ENCODE data around the gene ZC3H12C.

The ZC3H12C gene

DNA sequence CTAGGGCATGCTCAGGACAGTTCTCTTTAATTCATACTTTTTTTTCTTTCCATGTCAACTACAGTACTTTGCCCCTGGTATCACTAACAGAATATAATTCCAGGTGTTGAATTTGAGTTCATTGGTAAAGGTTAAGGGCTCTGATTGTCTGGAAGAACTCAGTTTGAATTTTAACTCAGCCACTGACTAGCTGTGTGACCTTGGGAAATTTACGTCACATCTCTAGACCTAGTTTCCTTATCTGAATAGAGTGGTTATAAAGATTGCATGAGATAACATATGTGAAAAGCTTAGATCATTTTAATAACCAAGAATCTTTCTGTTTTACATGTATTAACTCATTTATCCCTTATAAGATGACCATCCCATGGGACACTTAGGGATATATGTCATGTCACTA is 15.8 kb upstream of the ZC3H12C start:
- no peak for DNase-seq

DNA sequence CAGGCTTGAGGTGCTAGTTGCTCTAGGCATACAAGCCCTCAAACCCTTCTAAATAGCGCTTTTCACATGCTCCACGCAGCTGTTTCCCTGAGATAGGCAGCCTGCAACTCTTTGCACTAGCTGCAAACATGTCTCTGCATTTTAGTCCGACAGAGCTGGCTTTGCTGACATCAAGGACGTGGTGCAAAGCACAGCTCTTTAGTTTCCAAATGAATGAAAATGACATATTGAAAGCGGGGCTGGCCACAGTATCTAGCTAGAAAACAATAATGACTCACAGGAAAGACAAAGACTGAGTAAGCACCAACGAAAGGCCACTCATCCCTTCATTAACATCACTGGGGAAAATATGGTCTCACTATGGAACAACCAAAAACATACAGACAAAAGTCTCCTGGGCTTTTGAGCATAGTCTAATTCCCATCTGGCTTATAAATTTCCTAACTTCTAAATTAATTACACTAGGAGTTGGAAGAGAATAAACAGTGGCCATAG is 15.3 kb upstream of the ZC3H12C start:
- DNase-seq: no peak

DNA sequence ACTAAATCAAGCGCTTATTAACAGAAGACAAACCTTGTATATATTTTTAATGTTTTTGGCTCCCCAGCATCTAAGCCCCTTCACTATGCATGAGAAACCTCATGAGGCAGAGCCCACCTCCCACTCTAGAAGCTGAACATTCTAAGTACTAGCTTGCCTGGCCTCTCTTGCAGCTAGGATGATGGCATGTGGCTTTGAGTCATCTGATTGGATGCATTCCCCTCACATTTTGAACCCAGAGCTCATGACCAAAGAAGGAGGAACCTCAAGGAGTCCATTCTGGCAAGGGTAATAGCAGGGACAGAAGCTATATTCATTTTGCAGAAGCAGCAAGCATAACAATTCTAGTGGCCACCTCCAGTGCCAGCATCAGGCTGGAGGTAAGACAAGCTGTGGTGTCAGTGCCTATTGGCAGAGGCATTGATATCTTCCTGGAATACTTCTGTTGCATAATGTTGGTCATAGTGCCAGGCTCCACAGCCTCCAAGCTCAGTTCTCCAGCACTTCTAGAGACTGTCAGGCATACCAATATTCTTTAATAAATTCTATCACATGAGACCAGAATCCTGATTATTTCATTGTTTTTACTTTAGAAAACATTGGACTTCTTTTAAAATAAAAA is 14.2 kb upstream of the ZC3H12C start:
- DNase-seq: no peak

DNA sequence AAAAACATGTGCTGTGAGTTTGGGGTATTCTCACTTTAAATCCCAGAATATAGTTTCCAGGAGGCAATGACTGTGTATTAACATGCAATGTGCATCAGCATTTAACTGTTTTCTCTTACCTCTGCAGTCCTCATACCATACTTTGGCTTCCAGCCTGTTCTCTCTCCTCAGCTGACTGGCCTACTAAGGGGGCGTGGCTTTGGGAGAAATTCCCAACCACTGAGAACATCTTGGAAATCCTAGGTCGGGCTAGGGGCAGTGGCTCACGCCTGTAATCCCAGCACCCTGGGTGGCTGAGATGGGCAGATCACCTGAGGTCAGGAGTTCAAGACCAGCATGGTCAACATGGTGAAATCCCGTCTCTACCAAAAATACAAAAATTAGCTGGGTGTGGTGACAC is 13.5 kb upstream of the ZC3H12C start:
- DNase-seq: no peak

DNA sequence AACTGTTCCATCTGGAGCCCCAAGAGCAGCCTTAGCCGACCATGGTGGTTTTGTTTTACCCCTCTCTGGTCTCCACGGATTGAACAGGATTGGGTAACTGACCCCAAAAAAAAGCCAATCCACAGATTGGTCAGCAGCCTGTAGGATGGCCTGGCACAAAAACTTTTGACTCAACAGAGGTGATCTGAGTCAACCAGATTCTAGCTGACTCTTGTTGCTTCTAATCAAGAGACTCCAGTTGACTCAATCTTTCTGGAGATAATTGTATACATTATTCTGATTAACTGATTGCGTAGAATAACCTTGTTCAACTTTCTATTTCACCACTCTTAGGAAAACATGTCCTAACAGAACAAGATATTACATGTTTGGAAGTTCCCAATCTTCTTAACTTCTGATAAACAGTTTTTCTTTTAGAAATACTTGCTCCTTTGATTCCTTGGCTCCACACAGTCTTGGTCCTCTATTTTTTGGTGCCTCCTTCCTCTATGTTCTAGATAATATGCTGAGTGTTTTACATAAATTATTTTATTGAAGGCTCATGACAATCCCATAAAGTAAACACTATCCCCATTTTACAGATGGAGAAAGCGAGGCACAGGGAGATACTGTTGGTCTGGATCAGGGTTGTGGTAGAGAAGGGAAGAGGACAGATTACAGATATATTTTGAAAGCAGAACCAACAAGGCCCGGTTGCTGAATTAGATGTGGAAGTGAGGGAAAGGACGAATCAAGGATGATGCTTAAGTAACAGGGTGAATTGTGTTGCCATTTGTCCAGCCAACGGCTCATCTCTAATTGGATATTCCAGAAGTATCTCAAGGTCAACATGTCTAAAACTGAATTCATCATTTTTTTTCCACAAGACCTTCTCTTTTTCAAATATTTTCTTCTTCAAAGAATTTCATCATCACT is 11.5 kb upstream of the ZC3H12C start:
- no peak for DNase-seq

DNA sequence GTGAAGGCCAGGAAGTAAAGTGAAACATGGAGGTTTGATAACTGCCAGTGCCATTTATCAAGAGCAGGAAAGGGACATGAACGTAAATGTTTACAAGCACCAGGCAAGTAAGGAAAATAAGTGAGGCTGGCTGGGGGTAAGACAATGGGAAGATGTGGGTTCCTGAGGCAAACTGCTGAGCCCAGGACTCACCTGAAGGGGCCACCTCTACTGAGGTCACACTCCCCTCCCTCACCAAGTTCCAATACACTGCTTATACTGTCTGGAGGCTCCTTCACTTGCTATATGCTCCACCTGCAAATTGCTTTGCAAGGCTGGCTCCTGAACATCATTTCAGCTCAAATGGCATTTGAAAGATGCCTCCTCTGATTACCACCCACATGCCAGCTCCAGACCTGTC is 10.3 kb upstream of the ZC3H12C start:
- DNase-seq: no peak

DNA sequence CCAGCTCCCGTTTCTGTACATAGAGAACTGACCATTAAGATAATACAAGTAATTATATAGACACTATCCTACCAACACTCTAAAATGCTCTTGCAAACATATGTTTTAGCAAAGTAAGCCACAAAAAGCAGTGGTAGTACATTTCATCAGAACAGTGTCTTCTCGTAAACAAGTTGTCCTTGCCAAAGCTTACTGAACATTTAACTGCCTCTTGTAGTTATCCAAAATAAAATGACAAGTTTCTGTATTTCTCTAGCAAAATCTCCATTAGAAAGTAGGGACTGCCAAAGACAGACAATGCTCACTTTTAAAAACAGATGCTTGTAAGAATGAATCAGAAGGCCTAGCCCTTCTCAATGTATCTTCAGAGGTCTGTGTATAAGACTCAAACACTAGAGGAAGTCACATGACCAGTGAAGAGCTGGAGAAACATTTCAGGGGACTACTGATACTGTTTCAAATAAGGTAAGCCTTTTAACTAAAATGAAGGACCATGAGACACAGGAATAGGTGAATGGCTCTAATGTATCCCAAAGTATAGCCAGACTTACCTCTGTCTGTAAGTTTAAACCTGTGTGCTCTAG is 7.8 kb upstream of the ZC3H12C start:
- DNase-seq: no peak

DNA sequence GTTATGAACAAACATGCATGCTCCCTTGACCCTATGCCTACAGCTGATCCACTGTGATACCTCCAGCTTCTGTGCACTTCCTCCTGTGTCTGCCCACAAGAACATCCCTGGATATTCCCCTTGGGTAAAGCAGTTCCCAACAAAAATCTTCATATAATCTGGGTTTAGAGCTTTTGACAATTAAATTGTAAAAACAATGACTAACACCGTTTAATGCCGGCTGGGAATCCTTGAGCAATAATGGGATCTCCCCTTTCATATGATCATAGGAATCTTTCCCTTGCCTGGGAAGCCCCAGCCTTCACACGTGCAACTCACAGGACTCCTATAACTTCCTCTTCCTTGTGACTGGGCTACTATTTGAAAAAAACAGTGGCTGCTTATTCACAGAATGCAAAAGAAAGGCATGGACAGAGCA is 6.3 kb upstream of the ZC3H12C start:
- no peak for DNase-seq

DNA sequence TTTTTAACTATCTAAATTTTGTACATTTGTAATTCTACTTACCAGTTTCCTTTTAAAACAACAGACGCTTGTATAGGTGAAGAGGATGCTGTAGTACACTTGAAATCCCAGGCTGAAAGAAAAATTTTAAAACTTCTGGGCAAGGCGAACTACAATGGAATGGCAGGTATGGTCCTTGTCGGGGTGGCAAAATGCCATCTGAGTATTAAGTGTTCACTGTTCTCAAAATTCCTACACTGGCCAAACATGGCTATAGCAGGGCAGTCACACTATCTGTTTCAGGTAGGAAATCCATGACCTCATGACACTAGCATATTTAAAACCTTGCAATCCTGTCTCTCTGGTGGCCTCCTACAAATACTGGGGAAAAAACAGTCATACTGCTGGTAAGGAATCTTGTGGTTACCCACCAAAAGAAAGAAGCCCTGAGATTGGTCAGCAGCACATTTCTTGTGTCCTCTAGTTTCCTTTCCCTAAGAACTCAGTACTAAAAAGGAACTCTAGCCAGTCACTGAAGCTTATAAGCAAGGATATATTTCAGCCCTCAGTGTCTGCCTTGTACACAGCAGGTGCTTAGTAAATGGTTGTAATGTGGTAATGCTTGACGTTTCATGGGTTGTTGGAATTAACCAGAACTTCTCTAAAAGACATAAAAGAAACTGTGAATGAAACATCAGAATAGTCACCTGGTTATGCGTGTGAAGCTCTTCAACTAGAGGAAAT is 5.2 kb upstream of the ZC3H12C start:
- DNase-seq: no peak

DNA sequence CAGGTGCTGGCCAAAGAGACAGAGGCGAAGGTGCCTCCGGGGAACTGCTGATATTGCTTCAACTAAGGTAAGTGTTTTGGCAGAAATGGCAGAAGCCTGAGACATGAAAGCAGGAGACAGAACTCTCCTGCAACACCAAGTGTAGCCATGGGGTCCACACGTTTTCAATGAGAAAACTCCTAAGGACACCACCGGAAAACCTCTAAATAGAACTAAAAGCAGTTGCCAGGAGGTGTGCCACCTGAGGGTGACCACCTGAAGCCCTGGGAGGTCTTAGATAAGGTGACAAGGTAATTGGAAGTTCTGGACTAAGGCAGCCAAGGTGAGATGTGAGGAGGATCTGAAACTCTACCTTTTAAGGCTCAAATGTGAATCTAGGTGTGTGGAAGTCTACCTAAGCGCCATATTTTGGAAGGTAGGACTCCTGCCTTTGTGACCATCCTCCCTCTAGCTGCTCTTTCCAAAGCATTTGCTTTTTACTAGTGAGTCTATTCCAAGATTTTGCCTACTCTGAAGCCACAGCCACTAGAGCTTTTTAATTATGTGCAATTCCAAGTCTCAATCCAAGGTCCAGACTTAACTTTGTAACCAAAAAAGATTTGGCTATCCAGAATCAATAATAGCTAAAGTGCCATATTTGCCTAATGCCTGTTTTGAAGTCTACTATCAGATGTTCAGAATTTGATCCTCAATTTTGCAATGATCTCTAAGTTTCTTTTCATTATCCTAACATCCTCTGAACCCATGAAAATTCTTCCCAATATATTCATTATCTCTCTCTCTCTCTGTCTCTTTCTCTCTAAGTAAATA is 4.5 kb upstream of the ZC3H12C start:
- DNase-seq: no peak

DNA sequence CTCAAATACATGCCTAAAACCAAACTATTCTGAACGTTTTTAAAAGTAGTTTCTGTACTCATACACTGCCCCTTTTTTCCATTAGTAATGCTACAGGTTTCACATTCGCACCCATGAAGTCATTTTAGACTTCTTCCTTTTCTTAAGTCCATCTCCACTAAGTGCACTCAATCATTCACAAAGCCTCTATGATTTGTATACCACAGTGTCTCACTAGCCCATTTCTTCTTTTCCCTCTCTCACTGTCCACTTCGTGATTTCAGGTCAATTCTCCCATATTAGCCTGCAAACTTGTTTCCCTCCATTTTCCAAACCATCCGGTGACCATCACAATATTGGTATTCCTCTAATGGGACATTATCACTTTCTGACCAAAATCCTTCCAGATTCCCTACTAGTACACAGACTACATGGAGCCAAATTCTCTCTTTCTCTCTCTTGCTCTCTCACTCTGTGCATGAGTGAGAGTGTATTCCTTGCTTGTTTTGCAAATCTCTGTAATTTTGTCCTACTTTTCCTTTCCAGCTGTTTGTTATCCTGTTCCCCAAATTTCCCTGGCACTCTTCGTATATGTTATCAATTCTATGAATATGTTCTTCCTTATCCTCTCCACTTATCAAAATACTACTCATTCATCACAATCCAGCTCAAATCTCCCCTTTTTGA is 3.4 kb upstream of the ZC3H12C start:
- no peak for DNase-seq

DNA sequence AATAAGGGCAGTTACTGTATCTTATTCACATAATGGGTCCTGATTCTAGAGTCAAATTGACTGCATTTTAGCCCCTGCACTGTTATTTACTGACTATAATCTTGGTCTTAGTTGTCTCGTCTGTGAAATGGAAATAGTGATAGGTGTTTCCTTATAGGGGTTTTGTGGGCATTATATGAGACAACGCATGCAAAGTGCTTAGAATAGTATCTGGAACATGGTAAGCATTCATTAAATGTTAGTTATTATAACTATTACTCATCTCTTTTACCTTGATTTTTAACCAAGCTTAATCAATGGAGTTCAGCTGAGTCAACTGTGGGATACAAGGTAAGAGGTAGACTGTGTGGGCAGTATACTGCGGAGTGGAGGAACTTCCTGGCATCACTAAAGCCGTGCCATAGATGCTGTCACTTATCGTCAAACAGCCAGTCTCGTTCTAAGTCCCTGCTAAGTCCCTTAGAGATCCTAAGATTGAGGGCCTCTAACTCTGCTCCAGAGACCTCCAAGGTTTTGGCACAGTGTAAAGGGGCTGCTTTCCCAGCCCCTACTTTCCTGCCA is 2.6 kb upstream of the ZC3H12C start:
- no peak for DNase-seq

DNA sequence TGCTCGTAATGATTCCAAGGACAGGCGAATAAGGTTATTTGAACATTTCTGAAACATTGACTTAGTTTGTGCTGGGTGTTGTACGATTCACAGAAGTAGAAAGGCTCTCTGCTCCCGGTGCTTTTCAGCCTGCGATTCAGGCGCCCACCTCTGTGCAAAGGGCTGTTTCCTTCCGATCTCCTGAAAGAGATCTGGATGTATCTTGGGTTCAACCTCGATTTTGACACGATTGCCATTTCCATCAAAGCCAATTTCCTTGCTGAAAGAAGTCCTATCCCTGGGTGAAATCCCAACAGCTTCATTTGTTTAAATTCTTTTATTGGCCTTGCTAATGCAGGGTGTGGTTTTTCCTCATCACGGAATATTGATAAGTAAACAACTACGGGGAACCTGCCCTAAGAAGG is 1.1 kb upstream of the ZC3H12C start:
- DNase-seq: peak; percentile 46

DNA sequence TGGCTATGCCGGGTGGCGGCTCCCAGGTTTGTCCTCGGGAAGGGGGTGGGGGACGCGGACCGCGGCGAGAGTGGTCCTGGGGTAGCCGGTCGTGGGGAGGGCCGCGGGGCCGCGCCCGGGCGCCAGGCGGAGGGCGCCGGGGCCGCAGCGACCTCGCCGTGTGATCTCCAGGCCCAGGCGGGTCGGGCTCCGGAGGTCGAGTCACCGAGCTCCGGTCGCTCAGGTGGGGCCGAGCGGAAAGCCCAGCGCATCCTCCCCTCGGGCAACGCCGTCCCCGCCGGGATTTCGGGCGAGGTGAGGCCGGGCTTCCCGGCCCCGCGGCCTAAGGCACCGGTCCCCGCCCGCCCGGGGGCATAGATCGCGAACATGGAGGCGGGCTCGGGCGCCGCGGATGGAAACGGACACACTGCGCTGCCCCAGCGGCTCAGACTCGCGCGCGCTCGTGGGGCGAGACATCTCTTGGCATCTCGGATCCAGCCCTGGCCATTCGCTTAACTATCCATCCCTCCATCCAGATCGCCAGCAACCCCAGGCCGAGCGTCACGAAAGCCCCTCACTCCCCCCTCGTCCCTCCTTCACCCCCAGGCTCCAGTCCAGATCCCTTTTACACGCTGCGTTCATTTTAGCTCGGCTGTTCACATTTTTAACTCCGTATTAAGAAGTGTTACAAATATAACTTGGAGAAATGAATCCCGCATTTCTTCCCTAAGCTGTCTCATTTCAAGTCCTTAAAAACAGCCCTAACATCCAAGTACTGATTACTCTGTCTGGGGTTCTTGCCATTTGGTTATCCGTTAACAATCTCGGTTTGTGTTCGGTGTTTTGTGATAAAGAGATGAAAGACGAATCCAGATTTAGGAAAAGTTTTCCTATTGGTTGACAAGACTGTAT is 460 bp downstream of the ZC3H12C start:
- peak; percentile 66 for DNase-seq

DNA sequence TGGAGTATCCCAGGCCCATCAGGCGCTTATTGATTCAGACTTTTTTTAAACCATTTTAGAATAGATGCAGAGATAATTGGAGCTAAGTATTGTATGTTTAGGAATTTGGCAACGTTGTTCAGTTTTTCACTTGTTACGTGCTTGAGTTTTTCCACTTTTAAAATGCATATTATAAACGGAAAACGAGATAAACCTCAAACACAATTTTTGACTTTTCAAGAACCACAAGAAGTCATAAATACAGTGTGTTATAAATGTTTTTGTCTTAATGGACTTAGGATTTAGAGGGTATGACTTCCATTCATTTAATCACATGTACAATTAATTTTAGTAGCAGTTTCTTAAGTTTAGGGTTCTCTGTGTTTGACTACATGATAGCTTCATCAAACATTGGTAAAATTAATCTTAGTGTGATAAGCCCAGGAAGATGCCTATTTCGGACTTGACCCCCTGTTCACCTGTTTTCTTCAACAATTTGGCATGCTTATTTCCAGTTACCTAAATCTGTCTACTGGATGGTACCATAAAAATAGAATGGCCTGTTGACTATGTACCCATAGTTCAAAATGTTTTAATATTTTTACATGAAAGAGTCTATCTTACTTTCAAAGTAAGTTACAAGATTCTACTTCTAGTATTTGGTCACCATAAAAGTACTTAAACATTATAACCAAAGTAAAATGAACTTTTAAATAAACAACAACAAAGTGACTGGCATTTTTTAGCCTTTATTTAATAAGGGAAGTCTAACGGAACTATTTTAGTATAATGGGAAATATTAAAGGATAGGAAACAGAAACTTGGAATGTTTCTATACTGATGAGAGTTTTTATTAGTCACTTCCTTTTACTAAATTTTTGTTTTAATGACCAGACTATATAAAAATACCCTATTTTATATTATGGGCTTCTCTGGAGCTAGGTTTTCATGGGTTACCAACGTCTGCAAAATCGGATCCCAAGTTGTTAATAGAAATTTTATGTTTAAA is 1.4 kb downstream of the ZC3H12C start:
- no peak for DNase-seq

DNA sequence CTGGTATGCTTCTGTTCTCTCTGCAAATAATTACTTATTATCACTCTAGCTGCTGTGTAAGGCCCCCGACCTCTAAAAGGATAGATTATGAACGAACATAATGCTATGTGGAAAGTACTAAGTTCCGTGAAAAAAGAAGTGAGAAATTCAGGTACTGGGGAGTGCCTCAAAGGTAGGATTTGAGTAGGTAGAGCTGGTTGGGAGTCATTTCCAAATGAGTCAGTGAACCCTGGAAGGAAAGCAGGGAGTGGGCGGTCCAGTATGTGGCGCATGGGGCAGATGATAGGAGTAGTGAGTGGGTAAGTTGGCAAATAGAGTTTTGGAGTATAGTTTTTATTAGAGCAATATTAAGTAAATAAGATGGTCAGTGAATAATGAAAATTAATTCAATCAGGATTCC is 2.4 kb downstream of the ZC3H12C start:
- DNase-seq: no peak

DNA sequence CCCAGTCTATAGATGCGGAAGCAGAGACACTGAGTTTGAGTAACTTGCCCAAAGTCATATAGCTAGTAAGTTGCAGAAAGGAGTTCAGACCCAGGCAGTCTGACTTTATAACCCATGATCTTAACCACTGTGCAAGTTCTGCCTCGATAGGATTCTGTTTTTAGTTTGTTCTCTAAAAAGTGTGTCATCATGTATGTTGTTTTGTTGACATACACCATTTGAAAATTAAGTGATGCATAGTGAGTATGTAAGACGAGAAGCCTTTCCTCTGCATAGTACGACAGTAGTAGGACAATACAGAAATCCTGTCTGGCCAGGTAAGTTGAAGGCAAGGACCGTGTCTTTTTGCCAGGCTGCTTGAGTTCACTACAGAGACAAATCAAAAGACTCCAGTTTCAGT is 3.3 kb downstream of the ZC3H12C start:
- DNase-seq: no peak

DNA sequence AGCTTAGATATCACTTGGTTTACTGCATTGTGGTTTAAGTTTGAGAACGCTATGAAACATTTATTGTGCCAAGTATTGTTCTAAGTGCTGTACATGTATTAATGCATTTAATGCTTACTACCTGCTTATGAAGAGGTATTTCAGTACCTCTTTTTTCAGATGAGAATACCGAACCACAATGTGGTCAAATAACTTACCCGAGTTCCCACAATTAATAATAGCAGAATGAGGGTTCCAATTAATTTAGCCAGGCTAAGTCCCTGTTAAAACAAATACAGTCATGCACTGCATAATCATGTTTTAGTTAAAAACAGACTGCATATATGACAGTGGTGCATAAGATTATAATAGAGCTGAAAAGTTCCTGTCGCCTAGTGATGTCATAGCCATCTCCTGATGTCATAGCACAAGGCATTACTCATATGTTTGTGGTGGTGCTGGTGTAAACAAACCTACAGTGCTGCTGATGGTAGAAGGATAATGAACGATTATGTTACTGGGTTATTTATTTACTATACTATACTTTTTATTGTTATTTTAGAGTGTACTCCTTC is 4.3 kb downstream of the ZC3H12C start:
- no peak for DNase-seq

DNA sequence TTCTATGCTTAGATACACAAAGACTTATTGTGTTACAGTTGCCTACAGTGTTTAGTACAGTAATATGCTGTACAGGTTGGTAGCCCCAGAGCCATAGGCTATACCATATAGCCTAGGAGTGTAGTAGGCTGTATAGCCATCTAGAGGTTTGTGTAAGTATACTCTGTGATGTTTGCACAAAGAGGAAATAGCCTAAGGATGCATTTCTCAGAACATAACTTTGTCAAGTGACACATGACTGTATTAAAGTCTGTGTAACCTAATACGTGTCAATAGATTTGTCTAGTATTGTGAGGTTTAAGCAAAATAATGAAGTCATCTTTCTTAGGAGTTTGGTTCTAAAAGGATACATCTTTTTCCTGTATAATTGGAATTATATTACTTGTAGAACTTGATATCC is 5.5 kb downstream of the ZC3H12C start:
- no peak for DNase-seq

All from NCI-H1105 (cell line).